DMS79 treated with DMSO at 0.1 percent for 48 hours (cell line): ENCODE results near the gene HIPK1.
"Not testable (repeated sequence)": the region's sequence is repeated elsewhere in the genome, so short reads cannot be mapped to it uniquely, and the experiment has no call there.

Experiments
- DNase-seq: peaks from one replicate; lab custom pipeline; 2025; lab: John Stamatoyannopoulos, UW

HIPK1 gene

GRCh38 chr1:113945329-113945728, 16.2 kb downstream of the HIPK1 start:
- no peak for DNase-seq

GRCh38 chr1:113946112-113946511, 17.0 kb downstream of the HIPK1 start:
- no peak for DNase-seq

GRCh38 chr1:113946678-113947387, 17.7 kb downstream of the HIPK1 start:
- no peak for DNase-seq

GRCh38 chr1:113947388-113948107, 18.4 kb downstream of the HIPK1 start:
- no peak for DNase-seq

- not testable (repeated sequence) for DNase-seq
Measured at GRCh38 chr1:113948151-113948550, 19.0 kb downstream of the HIPK1 start.

- no peak for DNase-seq
Measured at GRCh38 chr1:113949007-113949406, 19.9 kb downstream of the HIPK1 start.

GRCh38 chr1:113950908-113951307, 21.8 kb downstream of the HIPK1 start:
- DNase-seq = no peak

GRCh38 chr1:113951719-113952118, 22.6 kb downstream of the HIPK1 start:
- no peak for DNase-seq

GRCh38 chr1:113957984-113958383, 28.9 kb downstream of the HIPK1 start:
- DNase-seq = no peak

GRCh38 chr1:113958691-113959090, 29.6 kb downstream of the HIPK1 start:
- DNase-seq = no peak

- no peak for DNase-seq
Measured at GRCh38 chr1:113963281-113963906, 34.3 kb downstream of the HIPK1 start.

GRCh38 chr1:113965703-113966412, 36.7 kb downstream of the HIPK1 start:
- DNase-seq = no peak

GRCh38 chr1:113972954-113973353, 43.8 kb downstream of the HIPK1 start:
- DNase-seq = no peak

- no peak for DNase-seq
Measured at GRCh38 chr1:113975211-113975895, 46.2 kb downstream of the HIPK1 start.

- no peak for DNase-seq
Measured at GRCh38 chr1:113976609-113977278, 47.6 kb downstream of the HIPK1 start.

- no peak for DNase-seq
Measured at GRCh38 chr1:113977906-113978305, 48.8 kb downstream of the HIPK1 start.

GRCh38 chr1:113978863-113979702, 50.0 kb downstream of the HIPK1 start, which contains the start of gene OLFML3:
Gene OLFML3 (plus strand): TSS chr1:113979474. CDS start chr1:113979517, 43 bp downstream.
- peak; percentile 85 for DNase-seq

- peak; percentile 52 for DNase-seq
Measured at GRCh38 chr1:113980110-113980509, 51.0 kb downstream of the HIPK1 start.

GRCh38 chr1:113981962-113982931, 53.1 kb downstream of the HIPK1 start:
- DNase-seq = no peak
